Caki2 (cell line): ENCODE results near the gene KLF12. TPM values are rescaled to one million over a fixed set of nuclear protein-coding genes. Genes with fewer than 3 reads are reported as not detected.

ENCODE experiments used
- DNase-seq: peaks from one replicate; pipeline ENCODE4 v3.0.0-alpha.2; 2015; ENCODE audit warnings: low read depth
- in situ Hi-C: cut with HindIII; loops from 2 replicates; pipeline ENCODE4 v1.10.0; 2016; ENCODE audit warnings: low sequenced_read_pairs, low pct_unique_long_range_greater_than_20kb, mixed read lengths
- total RNA-seq: library from RNA; depleted of rRNA; stranded (reverse); fragments of >200 nt; shearing (Covaris generic); gene quantifications from 2 replicates; pipeline ENCODE4 v1.2.3, GENCODE V29; 2014; ENCODE audit warnings: low replicate concordance

KLF12 gene
- total RNA-seq, 1 experiment from 2014 or later: 5.1 TPM

- in situ Hi-C loops: no loop called here
- no peak for DNase-seq
Measured at GRCh38 chr13:74111399-74111798, 22.8 kb downstream of the KLF12 start.

- in situ Hi-C loops: no loop called here
- DNase-seq: no peak
Measured at GRCh38 chr13:74110053-74110452, 24.2 kb downstream of the KLF12 start.

- in situ Hi-C loops: no loop called here
- DNase-seq: no peak
Measured at GRCh38 chr13:74107598-74107997, 26.6 kb downstream of the KLF12 start.

GRCh38 chr13:74105871-74106270 is 28.3 kb downstream of the KLF12 start:
- DNase-seq: no peak
- in situ Hi-C loops: no loop called here

GRCh38 chr13:74104661-74105275 is 29.4 kb downstream of the KLF12 start:
- in situ Hi-C loops: no loop called here
- DNase-seq: no peak

- in situ Hi-C loops: no loop called here
- peak; percentile 18 for DNase-seq
Measured at GRCh38 chr13:74103970-74104555, 30.1 kb downstream of the KLF12 start.

GRCh38 chr13:74103196-74103595 is 31.0 kb downstream of the KLF12 start:
- in situ Hi-C loops: no loop called here
- no peak for DNase-seq

- DNase-seq: no peak
- in situ Hi-C loops: no loop called here
Measured at GRCh38 chr13:74102691-74103090, 31.5 kb downstream of the KLF12 start.

GRCh38 chr13:74101436-74101835 is 32.8 kb downstream of the KLF12 start:
- in situ Hi-C loops: no loop called here
- DNase-seq: no peak

- in situ Hi-C loops: no loop called here
- DNase-seq: no peak
Measured at GRCh38 chr13:74098077-74098476, 36.1 kb downstream of the KLF12 start.

- in situ Hi-C loops: no loop called here
- DNase-seq: no peak
Measured at GRCh38 chr13:74097116-74097515, 37.1 kb downstream of the KLF12 start.

- no peak for DNase-seq
- in situ Hi-C loops: no loop called here
Measured at GRCh38 chr13:74093691-74094090, 40.5 kb downstream of the KLF12 start.

- no peak for DNase-seq
- in situ Hi-C loops: no loop called here
Measured at GRCh38 chr13:74092711-74093110, 41.5 kb downstream of the KLF12 start.

- in situ Hi-C loops: no loop called here
- DNase-seq: no peak
Measured at GRCh38 chr13:74090869-74091605, 43.2 kb downstream of the KLF12 start.

GRCh38 chr13:74090397-74090796 is 43.8 kb downstream of the KLF12 start:
- in situ Hi-C loops: no loop called here
- DNase-seq: no peak

GRCh38 chr13:74087357-74087756 is 46.8 kb downstream of the KLF12 start:
- in situ Hi-C loops: no loop called here
- DNase-seq: no peak
